Vagina (tissue), 2 donors: Measurements from ENCODE around the gene CARD8. TPM values are rescaled to one million over a fixed set of nuclear protein-coding genes. Genes with fewer than 3 reads are reported as not detected.

Experiments
- DNase-seq, 2 donors: peaks; one replicate each; pipeline ENCODE4 v3.0.0-alpha.2; 2017; ENCODE audit errors: extremely low spot score in 2 of 2
- H3K27ac ChIP-seq: fragments of 200-600 bp; sonication (generic); one replicate; pipeline ENCODE4 v1.5.1; 2019
- H3K27me3 ChIP-seq: fragments of 200-600 bp; sonication (generic); one replicate; pipeline ENCODE4 v1.5.1; 2019
- H3K36me3 ChIP-seq, 2 donors: fragments of 200-600 bp; sonication (generic); one replicate each; pipeline ENCODE4 v1.5.1; 2017 to 2019
- H3K4me1 ChIP-seq: fragments of 200-600 bp; sonication (generic); one replicate; pipeline ENCODE4 v1.5.1; 2019
- H3K4me3 ChIP-seq, 2 donors: fragments of 200-600 bp; sonication (generic); 1 replicate in 1 of 2; 2 replicates in 1 of 2; pipeline ENCODE4 v1.5.1; 2016 to 2019
- H3K9me3 ChIP-seq: fragments of 200-600 bp; sonication (generic); one replicate; pipeline ENCODE4 v1.5.1; 2019
- CTCF ChIP-seq, 3 experiments: fragments of 450-650 bp in 2 of 3; fragments of 200-600 bp in 1 of 3; sonication (generic) in 1 of 3; IDR thresholded peaks; one replicate each; pipeline ENCODE4 v1.5.1; 2017 to 2019; ENCODE audit warnings: antibody characterized with exemption in 3 of 3, mild to moderate bottlenecking in 2 of 3, moderate library complexity in 2 of 3
- POLR2A ChIP-seq, 2 donors: fragments of 450-650 bp; IDR thresholded peaks; one replicate each; pipeline ENCODE4 v1.6.1; 2017; ENCODE audit warnings: antibody characterized with exemption in 2 of 2, mild to moderate bottlenecking in 2 of 2, moderate library complexity in 2 of 2
- POLR2AphosphoS5 ChIP-seq, 2 donors: sonication (generic); formaldehyde crosslinking; IDR thresholded peaks; one replicate each; pipeline ENCODE4 v1.9.0; 2017; ENCODE audit warnings: antibody characterized with exemption in 2 of 2, mild to moderate bottlenecking in 2 of 2, low read depth in 1 of 2; ENCODE audit not compliant: insufficient read depth in 1 of 2
- intact Hi-C: fragments of 100-400 bp; cut with DNase I; formaldehyde crosslinking; loops from one replicate; pipeline ENCODE4 v1.15.1; 2023
- total RNA-seq: library from RNA; depleted of rRNA; stranded (reverse); fragments of >200 nt; gene quantifications from one replicate; pipeline ENCODE4 v1.2.3, GENCODE V29; 2016

Gene CARD8
- total RNA-seq, 1 donor from 2014 or later: 31.9 TPM

GRCh38 chr19:48158210-48158790, 97.4 kb downstream of the CARD8 start:
- no peaks in the 10 kb centered on the region for H3K27me3 ChIP-seq
- no peaks in the 10 kb centered on the region for H3K9me3 ChIP-seq
- H3K36me3 ChIP-seq: no peaks in the 10 kb centered on the region
- H3K4me1 ChIP-seq: no peaks in the 10 kb centered on the region
- intact Hi-C loops: no loop called here
- H3K4me3 ChIP-seq: no peak overlapping the region
- TF ChIP-seq POLR2AphosphoS5 (IDR thresholded peaks at IDR 0.05; ENCODE audit: insufficient read depth in 1 of 2, low read depth in 1 of 2) (no peak), POLR2A (IDR thresholded peaks at IDR 0.05) (no peak), CTCF (IDR thresholded peaks at IDR 0.05) (no peak)
- no peak overlapping the region for H3K27ac ChIP-seq
- DNase-seq: no peak

Other genes with a start within 250 kb of the CARD8 start
- gene CABP5, start 211.8 kb downstream of the CARD8 start, total RNA-seq: not detected
- 7.1 TPM for gene PLA2G4C, start 145.1 kb downstream of the CARD8 start, total RNA-seq
- gene LIG1, start 85.6 kb downstream of the CARD8 start, total RNA-seq: 10.8 TPM
- 5.4 TPM for gene ZSWIM9, start 85.2 kb downstream of the CARD8 start, total RNA-seq
- not detected for gene ZNF114, start 14.2 kb upstream of the CARD8 start, total RNA-seq
- 55.2 TPM for gene EMP3, start 69.6 kb upstream of the CARD8 start, total RNA-seq
- 3.2 TPM for gene TMEM143, start 108.0 kb upstream of the CARD8 start, total RNA-seq
- not detected for gene SYNGR4, start 108.5 kb upstream of the CARD8 start, total RNA-seq
- 90.8 TPM for gene KDELR1, start 135.6 kb upstream of the CARD8 start, total RNA-seq
- not detected for gene GRIN2D, start 137.8 kb upstream of the CARD8 start, total RNA-seq
- gene GRWD1, start 190.1 kb upstream of the CARD8 start, total RNA-seq: 20.4 TPM
- gene KCNJ14, start 199.7 kb upstream of the CARD8 start, total RNA-seq: 3.7 TPM
- 87.2 TPM for gene CYTH2, start 213.5 kb upstream of the CARD8 start, total RNA-seq